Smooth muscle cell (in vitro differentiated cells): ENCODE measurements around the gene UNC13A. TPM values are rescaled to one million over a fixed set of nuclear protein-coding genes. Genes with fewer than 3 reads are reported as not detected.

Source experiments
- DNase-seq: peaks from one replicate; lab custom pipeline; 2025; ENCODE audit not compliant: unreplicated experiment; lab: John Stamatoyannopoulos, UW
- H2AFZ ChIP-seq: fragments of 200-600 bp; sonication (generic); 2 replicates; pipeline ENCODE4 v1.6.0; 2016; ENCODE audit warnings: antibody characterized with exemption, low read depth, mild to moderate bottlenecking
- H3F3A ChIP-seq: fragments of 200-600 bp; sonication (generic); 2 replicates; pipeline ENCODE4 v1.6.0; 2017; ENCODE audit warnings: antibody characterized with exemption, low read depth
- H3K27ac ChIP-seq: fragments of 200-600 bp; sonication (generic); 2 replicates; pipeline ENCODE4 v1.5.1; 2016; ENCODE audit warnings: low read depth, mild to moderate bottlenecking
- H3K27me3 ChIP-seq: fragments of 200-600 bp; sonication (generic); 2 replicates; pipeline ENCODE4 v1.6.1; 2016; ENCODE audit warnings: low read depth, mild to moderate bottlenecking
- H3K36me3 ChIP-seq: fragments of 200-600 bp; sonication (generic); 2 replicates; pipeline ENCODE4 v1.5.1; 2016; ENCODE audit warnings: low read depth
- H3K4me1 ChIP-seq: fragments of 200-600 bp; sonication (generic); 2 replicates; pipeline ENCODE4 v1.5.1; 2016; ENCODE audit warnings: low read depth
- H3K4me2 ChIP-seq: fragments of 200-600 bp; sonication (generic); 2 replicates; pipeline ENCODE4 v1.6.0; 2016; ENCODE audit warnings: mild to moderate bottlenecking
- H3K4me3 ChIP-seq: fragments of 200-600 bp; sonication (generic); 2 replicates; pipeline ENCODE4 v1.5.1; 2016; ENCODE audit warnings: mild to moderate bottlenecking
- H3K79me2 ChIP-seq: fragments of 200-600 bp; sonication (generic); 2 replicates; pipeline ENCODE4 v1.6.0; 2016; ENCODE audit warnings: low read depth, mild to moderate bottlenecking
- H3K9ac ChIP-seq: fragments of 200-600 bp; sonication (generic); 2 replicates; pipeline ENCODE4 v1.6.0; 2016; ENCODE audit warnings: low read depth
- H3K9me3 ChIP-seq: fragments of 200-600 bp; sonication (generic); replicated peaks from 2 replicates; pipeline ENCODE4 v1.5.1; 2016; ENCODE audit warnings: low read depth
- H4K20me1 ChIP-seq: fragments of 200-600 bp; sonication (generic); 2 replicates; pipeline ENCODE4 v1.6.0; 2016; ENCODE audit warnings: low read depth
- WGBS: methylation state at CpG from one replicate; pipeline ENCODE4 v1.1.7; 2016; ENCODE audit warnings: low lambda C conversion rate; 5-methylcytosine and 5-hydroxymethylcytosine counted together
- polyA plus RNA-seq: library from polyadenylated mRNA; unstranded; fragments of >200 nt; fragmentation: Nextera tagmentation; extraction: Ambion mirVana; gene quantifications from 2 replicates; pipeline ENCODE4 v1.2.1, GENCODE V29; 2016
- total RNA-seq: library from RNA; depleted of rRNA; stranded (reverse); fragments of >200 nt; gene quantifications from 2 replicates; pipeline ENCODE4 v1.2.3, GENCODE V29; 2014
- TF ChIP-seq, protein P1 (sequence below): fragments of 200-600 bp; sonication (generic); IDR thresholded peaks from 2 replicates; pipeline ENCODE4 v1.5.1; 2017; ENCODE audit warnings: borderline replicate concordance, mild to moderate bottlenecking, antibody characterized with exemption; ENCODE audit not compliant: insufficient read depth, poor library complexity, severe bottlenecking

The UNC13A gene
- total and polyA plus RNA-seq, 2 experiments from 2014 or later: 0.21 to 2.1 TPM

DNA sequence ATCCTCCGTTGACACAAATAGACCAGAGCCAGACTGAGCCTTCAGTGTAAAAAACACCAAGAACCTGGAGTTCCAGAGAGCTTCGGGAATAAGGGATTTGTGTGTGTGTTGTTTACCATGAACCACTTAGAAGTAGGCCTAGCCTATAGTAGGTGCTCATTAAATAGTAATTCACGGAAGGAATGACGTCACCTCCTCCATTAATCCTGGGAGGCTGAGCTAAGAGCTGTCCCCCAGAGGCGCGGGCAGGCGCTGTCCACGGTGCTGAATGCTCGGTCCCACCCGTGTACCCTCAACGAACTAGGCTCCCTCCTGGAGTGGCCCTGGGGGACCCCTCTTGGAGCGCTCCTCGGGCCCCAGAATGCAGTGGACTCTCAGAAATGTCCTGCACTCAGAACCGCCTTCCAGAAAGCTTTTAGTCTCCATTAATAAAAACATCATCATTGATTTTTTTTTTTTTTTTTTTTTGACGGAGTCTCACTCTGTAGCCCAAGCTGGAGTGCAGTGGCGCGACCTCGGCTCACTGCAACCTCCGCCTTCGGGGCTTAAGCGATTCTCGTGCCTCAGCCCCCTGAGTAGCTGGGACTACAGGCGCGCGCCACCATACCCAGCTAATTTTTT lies 6.5 kb downstream of the UNC13A start:
- no peaks in the 10 kb centered on the region for H4K20me1 ChIP-seq
- no peaks in the 10 kb centered on the region for H3F3A ChIP-seq
- H3K79me2 ChIP-seq: no peaks in the 10 kb centered on the region
- no peak overlapping the region for H2AFZ ChIP-seq
- WGBS: 51% methylated on average over 25 of the region's 25 CpGs
- peak; percentile 35 for DNase-seq
- H3K36me3 ChIP-seq: no peaks in the 10 kb centered on the region
- TF ChIP-seq, protein P1, sequence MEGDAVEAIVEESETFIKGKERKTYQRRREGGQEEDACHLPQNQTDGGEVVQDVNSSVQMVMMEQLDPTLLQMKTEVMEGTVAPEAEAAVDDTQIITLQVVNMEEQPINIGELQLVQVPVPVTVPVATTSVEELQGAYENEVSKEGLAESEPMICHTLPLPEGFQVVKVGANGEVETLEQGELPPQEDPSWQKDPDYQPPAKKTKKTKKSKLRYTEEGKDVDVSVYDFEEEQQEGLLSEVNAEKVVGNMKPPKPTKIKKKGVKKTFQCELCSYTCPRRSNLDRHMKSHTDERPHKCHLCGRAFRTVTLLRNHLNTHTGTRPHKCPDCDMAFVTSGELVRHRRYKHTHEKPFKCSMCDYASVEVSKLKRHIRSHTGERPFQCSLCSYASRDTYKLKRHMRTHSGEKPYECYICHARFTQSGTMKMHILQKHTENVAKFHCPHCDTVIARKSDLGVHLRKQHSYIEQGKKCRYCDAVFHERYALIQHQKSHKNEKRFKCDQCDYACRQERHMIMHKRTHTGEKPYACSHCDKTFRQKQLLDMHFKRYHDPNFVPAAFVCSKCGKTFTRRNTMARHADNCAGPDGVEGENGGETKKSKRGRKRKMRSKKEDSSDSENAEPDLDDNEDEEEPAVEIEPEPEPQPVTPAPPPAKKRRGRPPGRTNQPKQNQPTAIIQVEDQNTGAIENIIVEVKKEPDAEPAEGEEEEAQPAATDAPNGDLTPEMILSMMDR: no peak
- no peak overlapping the region for H3K9ac ChIP-seq
- H3K4me3 ChIP-seq: no peak overlapping the region
- H3K4me1 ChIP-seq: peaks cover 12% of the 10 kb centered on the region
- no peaks in the 10 kb centered on the region for H3K9me3 ChIP-seq
- H3K27ac ChIP-seq: no peak overlapping the region
- H3K27me3 ChIP-seq: peaks cover 7% of the 10 kb centered on the region
- no peak overlapping the region for H3K4me2 ChIP-seq

- Histone ChIP-seq H2AFZ (no peak overlapping the region), H4K20me1 (no peaks in the 10 kb centered on the region), H3K36me3 (no peaks in the 10 kb centered on the region), H3K4me2 (peak overlapping the region; percentile 84), H3K4me3 (peak overlapping the region; percentile 38), H3K9me3 (no peaks in the 10 kb centered on the region), H3K4me1 (peaks cover 12% of the 10 kb centered on the region), H3K79me2 (no peaks in the 10 kb centered on the region), H3K27ac (no peak overlapping the region), H3K9ac (no peak overlapping the region), H3F3A (no peaks in the 10 kb centered on the region), H3K27me3 (no peaks in the 10 kb centered on the region)
- WGBS: 15% methylated on average over 17 of the region's 38 CpGs
- TF ChIP-seq, protein P1: no peak
- DNase-seq: peak; percentile 53
Observed at GRCh38 chr19:17680230-17680722, 7.9 kb downstream of the UNC13A start.

GRCh38 chr19:17679526-17680229 lies 8.5 kb downstream of the UNC13A start:
- Histone ChIP-seq H4K20me1 (no peaks in the 10 kb centered on the region), H3K4me1 (peaks cover 12% of the 10 kb centered on the region), H3K4me3 (peak overlapping the region; percentile 38), H3K9ac (peak overlapping the region; percentile 76), H3K79me2 (no peaks in the 10 kb centered on the region), H3F3A (no peaks in the 10 kb centered on the region), H3K9me3 (no peaks in the 10 kb centered on the region), H3K27me3 (no peaks in the 10 kb centered on the region), H3K36me3 (no peaks in the 10 kb centered on the region), H3K4me2 (peak overlapping the region; percentile 84), H2AFZ (peak overlapping the region; percentile 24), H3K27ac (peak overlapping the region; percentile 83)
- 32% methylated on average over 8 of the region's 14 CpGs for WGBS
- no peak for DNase-seq
- TF ChIP-seq, protein P1: no peak
